IMR-90 (cell line): Measurements from ENCODE around the gene CPAMD8. TPM values are rescaled to one million over a fixed set of nuclear protein-coding genes. Genes with fewer than 3 reads are reported as not detected.

ENCODE experiments used
- ATAC-seq: fragments of 200-7000 bp; cut with Tn5 transposase; 2 replicates; pipeline ENCODE4 v1.9.1; 2020; ENCODE audit warnings: low read depth, mild to moderate bottlenecking, moderate library complexity
- BruUV-seq: library from RNA; stranded (reverse); fragments of 400-500 nt; replicated peaks from 2 replicates; lab custom pipeline; 2021; lab: Mats Ljungman, UMichigan
- CTCF ChIA-PET: fragments of 300-600 bp; formaldehyde crosslinking; extraction: SDS; loops from one replicate; lab custom pipeline; 2021; ENCODE audit warnings: antibody characterized with exemption; lab: Yijun Ruan, JAX
- POLR2A ChIA-PET: fragments of 300-600 bp; sonication (Branson Sonifier 250); formaldehyde crosslinking; loops from one replicate; lab custom pipeline; 2022; ENCODE audit warnings: antibody characterized with exemption; ENCODE audit not compliant: unreplicated experiment; lab: Charles Lee
- DNase-seq: peaks from one replicate; pipeline ENCODE4 v3.0.0; 2013
- H2AFZ ChIP-seq: replicated peaks from 2 replicates; pipeline ENCODE3; 2013; ENCODE audit warnings: low read length, mild to moderate bottlenecking; ENCODE audit not compliant: poor library complexity
- H2AK5ac ChIP-seq: 2 replicates; pipeline ENCODE4 v1.6.1; 2013; ENCODE audit warnings: low read depth, low read length, inconsistent platforms
- H2AK9ac ChIP-seq: replicated peaks from 2 replicates; pipeline ENCODE3; 2013; ENCODE audit warnings: mild to moderate bottlenecking, low read depth, low read length, moderate library complexity; ENCODE audit not compliant: poor library complexity
- H2BK120ac ChIP-seq: 2 replicates; pipeline ENCODE4 v1.6.1; 2013; ENCODE audit warnings: low read depth, low read length, inconsistent platforms
- H2BK15ac ChIP-seq: 3 replicates; pipeline ENCODE4 v1.6.1; 2013; ENCODE audit warnings: low read depth, low read length, inconsistent platforms
- H2BK20ac ChIP-seq: 2 replicates; pipeline ENCODE4 v1.6.1; 2013; ENCODE audit warnings: low read depth, mild to moderate bottlenecking, inconsistent platforms, low read length, moderate library complexity
- H2BK5ac ChIP-seq: 2 replicates; pipeline ENCODE4 v1.6.1; 2013; ENCODE audit warnings: mild to moderate bottlenecking, low read depth, low read length, inconsistent platforms; ENCODE audit not compliant: poor library complexity, severe bottlenecking
- H3K14ac ChIP-seq: replicated peaks from 2 replicates; pipeline ENCODE4 v1.6.1; 2013; ENCODE audit warnings: low read depth, low read length, inconsistent platforms
- H3K18ac ChIP-seq: 2 replicates; pipeline ENCODE4 v1.6.1; 2013; ENCODE audit warnings: low read depth, low read length, control low read depth
- H3K23ac ChIP-seq: 2 replicates; pipeline ENCODE4 v1.6.1; 2013; ENCODE audit warnings: low read depth, low read length, inconsistent platforms
- H3K27ac ChIP-seq: 2 replicates; pipeline ENCODE4 v1.5.1; 2013; ENCODE audit warnings: mild to moderate bottlenecking, control low read depth, low read length; ENCODE audit not compliant: insufficient read depth
- H3K27me3 ChIP-seq: 2 replicates; pipeline ENCODE4 v1.6.1; 2013; ENCODE audit warnings: low read length; ENCODE audit not compliant: control insufficient read depth, insufficient read depth
- H3K36me3 ChIP-seq: 2 replicates; pipeline ENCODE4 v1.6.1; 2013; ENCODE audit warnings: low read length, mixed read lengths; ENCODE audit not compliant: control insufficient read depth, insufficient read depth
- H3K4ac ChIP-seq: 2 replicates; pipeline ENCODE4 v1.6.1; 2013; ENCODE audit warnings: low read depth, low read length, inconsistent platforms
- H3K4me1 ChIP-seq: 2 replicates; pipeline ENCODE4 v1.6.1; 2013; ENCODE audit warnings: low read length, mixed read lengths; ENCODE audit not compliant: control insufficient read depth, insufficient read depth
- H3K4me2 ChIP-seq: 2 replicates; pipeline ENCODE4 v1.6.1; 2013; ENCODE audit warnings: low read depth, mild to moderate bottlenecking, control low read depth, low read length, moderate library complexity
- H3K4me3 ChIP-seq: 2 replicates; pipeline ENCODE4 v1.5.1; 2013; ENCODE audit warnings: low read depth, mild to moderate bottlenecking, control low read depth, low read length, moderate library complexity; ENCODE audit not compliant: insufficient read depth
- H3K56ac ChIP-seq: 2 replicates; pipeline ENCODE4 v1.6.1; 2013; ENCODE audit warnings: low read length, inconsistent platforms; ENCODE audit not compliant: insufficient read depth; ENCODE audit errors: extremely low read depth
- H3K79me1 ChIP-seq, 2 experiments: 2 replicates each; pipeline ENCODE4 v1.6.1; 2013; ENCODE audit warnings: low read length in 2 of 2, inconsistent platforms in 1 of 2, low read depth in 1 of 2
- H3K9ac ChIP-seq: 2 replicates; pipeline ENCODE4 v1.6.1; 2013; ENCODE audit warnings: low read depth, low read length, control low read depth
- H3K9me1 ChIP-seq: 2 replicates; pipeline ENCODE4 v1.6.1; 2013; ENCODE audit warnings: low read length, inconsistent platforms; ENCODE audit not compliant: insufficient read depth
- H3K9me3 ChIP-seq: 2 replicates; pipeline ENCODE4 v1.6.1; 2013; ENCODE audit warnings: low read length; ENCODE audit not compliant: control insufficient read depth, insufficient read depth
- H4K20me1 ChIP-seq: 2 replicates; pipeline ENCODE4 v1.6.1; 2013; ENCODE audit warnings: low read length, inconsistent platforms; ENCODE audit not compliant: insufficient read depth
- H4K5ac ChIP-seq: 2 replicates; pipeline ENCODE4 v1.6.1; 2013; ENCODE audit warnings: mild to moderate bottlenecking, low read depth, low read length, control low read depth
- H4K8ac ChIP-seq, 2 experiments: 2 replicates each; pipeline ENCODE4 v1.6.1; 2013; ENCODE audit warnings: low read depth in 2 of 2, low read length in 2 of 2, control low read depth in 1 of 2, inconsistent platforms in 1 of 2
- H4K91ac ChIP-seq: 2 replicates; pipeline ENCODE4 v1.6.1; 2013; ENCODE audit warnings: low read depth, low read length, inconsistent platforms; ENCODE audit not compliant: insufficient read depth
- MAFK ChIP-seq: IDR thresholded peaks from 2 replicates; pipeline ENCODE4 v1.6.1; 2012; ENCODE audit warnings: low read depth, low read length, improper control_type of control experiment
- MXI1 ChIP-seq: IDR thresholded peaks from 2 replicates; pipeline ENCODE4 v1.6.1; 2012; ENCODE audit warnings: low read depth, mild to moderate bottlenecking, low read length, moderate library complexity, borderline replicate concordance
- WGBS, 2 experiments: methylation state at CpG; one replicate each; pipeline versions ENCODE4 v1.1.5 to v1.1.7; 2013; ENCODE audit warnings: missing lambda C conversion rate in 2 of 2; ENCODE audit not compliant: insufficient read length in 1 of 2; ENCODE audit errors: extremely low coverage in 2 of 2; 5-methylcytosine and 5-hydroxymethylcytosine counted together
- dilution Hi-C: fragments of 300-500 bp; cut with HindIII; formaldehyde crosslinking; loops from one replicate; pipeline ENCODE4 v1.14.3; 2018; ENCODE audit warnings: low sequenced_read_pairs; ENCODE audit not compliant: unreplicated experiment
- in situ Hi-C: fragments of 300-500 bp; cut with MboI; formaldehyde crosslinking; loops from 3 replicates; pipeline ENCODE4 v1.14.3; 2019; ENCODE audit warnings: low sequenced_read_pairs, inconsistent platforms, mixed read lengths
- intact Hi-C: fragments of 100-400 bp; cut with micrococcal nuclease; formaldehyde crosslinking; loops from 2 replicates; pipeline ENCODE4 v1.10.0; 2022
- polyA plus RNA-seq, 3 experiments: library from polyadenylated mRNA; depleted of rRNA; stranded (reverse); fragments of >200 nt; gene quantifications; 2 replicates each; pipeline ENCODE4 v1.2.3, GENCODE V29; 2012; ENCODE audit warnings: low replicate concordance in 1 of 3
- total RNA-seq: library from RNA; depleted of rRNA; stranded (reverse); fragments of >200 nt; gene quantifications from 2 replicates; pipeline ENCODE4 v1.2.3, GENCODE V29; 2012

Gene CPAMD8
- total and polyA plus RNA-seq, 2 of the 4 experiments (the other 2 are of a cell fraction) = 0.36 to 0.79 TPM

DNA sequence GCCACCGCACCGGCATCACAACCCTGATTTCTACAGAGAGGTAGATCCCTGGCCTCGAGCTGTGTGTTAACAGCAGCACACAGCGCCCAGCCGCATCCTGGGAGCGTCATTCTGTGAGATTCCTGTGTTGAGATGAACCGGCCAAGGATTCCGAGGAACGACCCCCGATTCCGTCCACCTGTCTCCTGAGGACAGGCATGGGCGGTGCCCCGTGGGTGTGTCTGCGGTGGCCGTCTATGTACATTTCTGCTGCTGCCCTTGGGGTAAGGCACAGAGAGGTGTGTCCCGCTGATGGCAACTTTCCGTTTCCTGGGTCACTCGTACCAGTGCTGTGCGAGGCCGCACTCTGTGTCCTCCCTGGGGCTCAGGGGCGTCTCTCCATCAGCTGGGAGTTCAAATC lies 153.9 kb downstream of the CPAMD8 start:
- H3K4me1 ChIP-seq = no peaks in the 10 kb centered on the region
- WGBS, 2 experiments = 96% methylated on average over 12 of the region's 21 CpGs; no CpG with 5 or more reads in 1 of the 2 experiments
- no peak overlapping the region for H2BK5ac ChIP-seq
- no peak overlapping the region for H3K14ac ChIP-seq
- H2AK9ac ChIP-seq = peak overlapping the region; percentile 78
- no peak overlapping the region for H3K18ac ChIP-seq
- H4K91ac ChIP-seq = no peak overlapping the region
- H3K4ac ChIP-seq = no peak overlapping the region
- no peak overlapping the region for H3K23ac ChIP-seq
- no peak overlapping the region for H2BK20ac ChIP-seq
- DNase-seq = no peak
- H3K79me1 ChIP-seq = peaks cover 25 to 43% of the 10 kb centered on the region in 2 experiments
- POLR2A ChIA-PET = no interaction called here
- in situ Hi-C loops = no loop called here
- H4K5ac ChIP-seq = no peak overlapping the region
- peaks cover 29% of the 10 kb centered on the region for H4K20me1 ChIP-seq
- no peak overlapping the region for H3K9ac ChIP-seq
- no peak overlapping the region for H3K4me2 ChIP-seq
- H2AK5ac ChIP-seq = no peak overlapping the region
- H2AFZ ChIP-seq = peak overlapping the region; percentile 51
- H3K9me1 ChIP-seq = 0 out of 2 replicates have a peak, but pooled peaks cover 5% of the 10 kb centered on the region
- H3K9me3 ChIP-seq = no peaks in the 10 kb centered on the region
- H3K36me3 ChIP-seq = peaks cover 76% of the 10 kb centered on the region
- H3K27me3 ChIP-seq = no peaks in the 10 kb centered on the region
- ATAC-seq = no peak
- H2BK15ac ChIP-seq = no peak overlapping the region
- no peak overlapping the region for H2BK120ac ChIP-seq
- intact Hi-C loops = no loop called here
- no peak for TF ChIP-seq MXI1
- no peak for TF ChIP-seq MAFK
- dilution Hi-C loops = no loop called here
- no peak overlapping the region for H4K8ac ChIP-seq
- BruUV-seq = no TSS peak
- CTCF ChIA-PET = no interaction called here
- H3K4me3 ChIP-seq = no peak overlapping the region
- no peak overlapping the region for H3K56ac ChIP-seq
- no peak overlapping the region for H3K27ac ChIP-seq
